GM12878 (cell line): ENCODE results near the gene ASF1B. TPM values are rescaled to one million over a fixed set of nuclear protein-coding genes. Genes with fewer than 3 reads are reported as not detected.

Experiments
- BACH1 ChIP-seq: fragments of 450-650 bp; IDR thresholded peaks from 2 replicates; pipeline ENCODE4 v1.6.1; 2017; ENCODE audit warnings: mild to moderate bottlenecking, borderline replicate concordance
- CTCF ChIP-seq, 3 experiments: IDR thresholded peaks in 2 of 3; conservative IDR thresholded peaks in 1 of 3; 2 replicates each; pipeline ENCODE4 v1.5.1; 2011; ENCODE audit warnings: low read depth in 3 of 3, low read length in 3 of 3, mild to moderate bottlenecking in 3 of 3, control low read depth in 2 of 3, moderate library complexity in 2 of 3, inconsistent platforms in 1 of 3, mixed read lengths in 1 of 3; ENCODE audit not compliant: control insufficient read depth in 2 of 3, insufficient read depth in 1 of 3; ENCODE audit errors: extremely low read depth in 1 of 3
- EED ChIP-seq: sonication (generic); IDR thresholded peaks from 2 replicates; pipeline ENCODE4 v1.6.1; 2016; ENCODE audit warnings: antibody characterized with exemption, low read depth
- GATAD2B ChIP-seq: fragments of 450-650 bp; conservative IDR thresholded peaks from 2 replicates; pipeline ENCODE4 v1.6.1; 2017; ENCODE audit warnings: low read depth, mild to moderate bottlenecking, moderate library complexity
- HDAC6 ChIP-seq: fragments of 200-600 bp; sonication (generic); IDR thresholded peaks from one replicate; pipeline ENCODE4 v1.8.0; 2017; ENCODE audit warnings: antibody characterized with exemption; ENCODE audit not compliant: unreplicated experiment
- IKZF1 ChIP-seq: fragments of 450-650 bp; conservative IDR thresholded peaks from 2 replicates; pipeline ENCODE4 v1.6.1; 2017; ENCODE audit warnings: antibody characterized with exemption, mild to moderate bottlenecking
- MYB ChIP-seq: fragments of 150-350 bp; IDR thresholded peaks from 2 replicates; pipeline ENCODE4 v1.6.1; 2014; ENCODE audit warnings: mild to moderate bottlenecking, low read depth, low read length, borderline replicate concordance
- NBN ChIP-seq: fragments of 450-650 bp; IDR thresholded peaks from 2 replicates; pipeline ENCODE4 v1.6.1; 2016
- NKRF ChIP-seq: fragments of 450-650 bp; conservative IDR thresholded peaks from 2 replicates; pipeline ENCODE4 v1.6.1; 2017; ENCODE audit warnings: mild to moderate bottlenecking, moderate library complexity
- POLR2A ChIP-seq: IDR thresholded peaks from 2 replicates; pipeline ENCODE4 v1.6.1; 2011; ENCODE audit warnings: low read depth, mild to moderate bottlenecking, low read length
- REST ChIP-seq: IDR thresholded peaks from 2 replicates; pipeline ENCODE4 v1.6.1; 2012; ENCODE audit warnings: mild to moderate bottlenecking, low read depth, low read length
- SIN3A ChIP-seq: IDR thresholded peaks from 2 replicates; pipeline ENCODE4 v1.6.1; 2012; ENCODE audit warnings: low read depth, low read length, improper control_type of control experiment
- SMARCA5 ChIP-seq: fragments of 450-650 bp; IDR thresholded peaks from 2 replicates; pipeline ENCODE4 v1.6.1; 2017; ENCODE audit warnings: mild to moderate bottlenecking
- TAF1 ChIP-seq: IDR thresholded peaks from 2 replicates; pipeline ENCODE4 v1.6.1; 2011; ENCODE audit warnings: mild to moderate bottlenecking, low read depth, low read length, borderline replicate concordance
- TBL1XR1 ChIP-seq: IDR thresholded peaks from 2 replicates; pipeline ENCODE4 v1.6.1; 2012; ENCODE audit warnings: low read depth, low read length, improper control_type of control experiment
- TCF12 ChIP-seq: IDR thresholded peaks from 2 replicates; pipeline ENCODE4 v1.6.1; 2011; ENCODE audit warnings: low read depth, mild to moderate bottlenecking, low read length
- ZBTB40 ChIP-seq: fragments of 450-650 bp; IDR thresholded peaks from 2 replicates; pipeline ENCODE4 v1.6.1; 2016; ENCODE audit warnings: mild to moderate bottlenecking, moderate library complexity, borderline replicate concordance
- polyA plus RNA-seq, 11 experiments: library from polyadenylated mRNA; depleted of rRNA in 4 of 11; unstranded in 6 of 11; stranded (reverse) in 5 of 11; fragments of >200 nt; fragmentation: Nextera tagmentation in 4 of 11; fragmentation: Illumina TruSeq in 1 of 11; extraction: Ambion mirVana in 4 of 11; extraction: Trizol in 1 of 11; gene quantifications; 1 replicate in 1 of 11; 2 replicates in 10 of 11; pipeline versions ENCODE4 v1.2.1 to v1.2.3, GENCODE V29; 2011 to 2016; ENCODE audit warnings: inconsistent platforms in 2 of 11, missing spikeins in 2 of 11, low read depth in 1 of 11
- total RNA-seq, 4 experiments: library from RNA; depleted of rRNA in 3 of 4; stranded (reverse); fragments of >200 nt in 3 of 4; fragmentation: Illumina TruSeq in 1 of 4; extraction: Trizol in 1 of 4; gene quantifications; 2 replicates each; pipeline versions ENCODE4 v1.2.1 to v1.2.3, GENCODE V29; 2013 to 2021

The ASF1B gene
- total and polyA plus RNA-seq, 10 of the 15 experiments (the other 5 are each of a cell fraction or from before 2014, with no cell fraction given): 10.4 to 217 (median 90.2) TPM

GRCh38 chr19:14091081-14091812 is 45.1 kb downstream of the ASF1B start (continued):
- TF ChIP-seq NKRF: peak; percentile 76
- TF ChIP-seq GATAD2B: peak; percentile 99
- no peak for TF ChIP-seq TBL1XR1
- 0 out of 2 replicates have a peak, but pooled peaks have one; percentile 47 for TF ChIP-seq SIN3A
- no peak for TF ChIP-seq HDAC6
- peak; percentile 91; the same call in 1 of the 2 replicates for TF ChIP-seq SMARCA5
- peak; percentile 19 to 25 (median 21); a peak in 4 of 6 replicates for TF ChIP-seq CTCF (IDR thresholded peaks at IDR 0.05 in 2 of 3, conservative IDR thresholded peaks at IDR 0.05 in 1 of 3; ENCODE audit: control insufficient read depth in 2 of 3, extremely low read depth in 1 of 3, insufficient read depth in 1 of 3, low read depth in 3 of 3, low read length in 3 of 3)
- peak; percentile 49; the same call in 1 of the 2 replicates for TF ChIP-seq NBN
- 0 out of 2 replicates have a peak, but pooled peaks have one; percentile 23 for TF ChIP-seq TCF12
- TF ChIP-seq REST: no peak
- TF ChIP-seq ZBTB40: peak; percentile 100
- peak; percentile 90 for TF ChIP-seq IKZF1
- TF ChIP-seq EED: peak; percentile 54; the same call in 1 of the 2 replicates
- TF ChIP-seq BACH1: peak; percentile 79
- TF ChIP-seq TAF1: peak; percentile 49; the same call in 1 of the 2 replicates
- no peak for TF ChIP-seq MYB
- peak; percentile 89 for TF ChIP-seq POLR2A
